GM21381 (cell line): ENCODE measurements around the gene ADGRF3.
A peak's percentile ranks its signal among the peaks of the same experiment; 100 is the strongest.
"Not testable (repeated sequence)": the region's sequence is repeated elsewhere in the genome, so short reads cannot be mapped to it uniquely, and the experiment has no call there.

Experiments used
- ATAC-seq: cut with Tn5 transposase; IDR thresholded peaks from one replicate; pipeline ENCODE4 v1.9.1; 2021; ENCODE audit warnings: mild to moderate bottlenecking, moderate library complexity; ENCODE audit not compliant: unreplicated experiment

The ADGRF3 gene

GRCh38 chr2:26352892-26353291 is 6.3 kb upstream of the ADGRF3 start:
- ATAC-seq, result no peak

DNA sequence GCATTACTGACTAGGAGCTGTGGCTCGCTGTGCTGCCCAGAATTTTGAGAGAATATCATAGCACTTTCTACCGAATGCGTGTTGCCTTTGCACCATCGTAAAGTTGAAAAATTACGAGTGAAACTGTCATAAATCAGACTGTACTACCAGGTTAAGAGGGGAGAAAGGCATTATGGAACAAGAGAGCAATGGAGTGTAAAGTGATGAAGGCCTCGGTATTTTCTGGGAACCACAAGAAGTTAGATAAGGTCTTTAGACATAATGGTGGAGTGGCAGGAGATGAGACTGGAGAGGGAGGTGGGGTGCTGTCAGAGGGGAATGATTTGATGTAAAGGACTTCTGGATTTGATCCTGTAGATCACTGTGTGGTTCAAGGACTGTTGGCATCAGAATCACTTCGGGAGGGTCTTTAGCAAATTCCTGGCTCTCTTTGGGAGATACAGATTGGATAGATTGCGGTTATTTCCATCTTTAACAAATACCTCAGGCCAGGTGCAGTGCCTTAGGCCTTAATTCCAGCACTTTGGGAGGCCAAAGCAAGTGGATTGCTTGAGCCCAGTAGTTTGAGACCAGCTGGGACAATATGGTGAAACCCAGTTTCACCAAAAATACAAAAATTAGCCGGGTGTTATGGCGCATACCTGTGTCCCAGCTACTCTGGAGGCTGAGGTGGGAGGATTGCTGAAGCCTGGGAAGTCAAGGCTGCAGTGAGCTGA is 4.9 kb upstream of the ADGRF3 start:
- no peak for ATAC-seq

DNA sequence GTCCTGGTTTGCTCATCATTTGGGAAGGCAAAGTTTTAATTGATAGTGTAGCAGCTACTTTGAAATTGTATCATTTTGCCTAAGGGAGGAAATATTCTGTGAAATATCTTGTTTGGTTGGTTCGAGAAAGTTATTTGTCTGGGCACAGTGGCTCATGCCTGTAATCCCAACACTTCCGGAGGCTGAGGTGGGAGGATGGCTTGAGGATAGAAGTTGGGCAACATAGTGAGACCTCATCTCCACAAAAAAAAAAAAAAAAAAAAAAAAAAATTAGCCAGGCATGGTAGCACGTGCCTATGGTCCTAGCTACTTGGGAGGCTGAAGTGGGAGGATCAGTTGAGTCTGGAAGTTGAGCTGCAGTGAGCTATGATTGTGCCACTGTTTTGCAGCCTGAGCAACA is 3.1 kb upstream of the ADGRF3 start:
- no peak for ATAC-seq

- ATAC-seq, result no peak
These were observed 787 bp upstream of the ADGRF3 start for GRCh38 chr2:26347286-26347865.

- peak; percentile 93 for ATAC-seq
These were observed 790 bp downstream of the ADGRF3 start, which contains the start of gene SELENOI for GRCh38 chr2:26345545-26346453. SELENOI (plus strand) TSS chr2:26346143; CDS start chr2:26346233, 90 bp downstream.

GRCh38 chr2:26345283-26345544 is 1.4 kb downstream of the ADGRF3 start:
- no peak for ATAC-seq

DNA sequence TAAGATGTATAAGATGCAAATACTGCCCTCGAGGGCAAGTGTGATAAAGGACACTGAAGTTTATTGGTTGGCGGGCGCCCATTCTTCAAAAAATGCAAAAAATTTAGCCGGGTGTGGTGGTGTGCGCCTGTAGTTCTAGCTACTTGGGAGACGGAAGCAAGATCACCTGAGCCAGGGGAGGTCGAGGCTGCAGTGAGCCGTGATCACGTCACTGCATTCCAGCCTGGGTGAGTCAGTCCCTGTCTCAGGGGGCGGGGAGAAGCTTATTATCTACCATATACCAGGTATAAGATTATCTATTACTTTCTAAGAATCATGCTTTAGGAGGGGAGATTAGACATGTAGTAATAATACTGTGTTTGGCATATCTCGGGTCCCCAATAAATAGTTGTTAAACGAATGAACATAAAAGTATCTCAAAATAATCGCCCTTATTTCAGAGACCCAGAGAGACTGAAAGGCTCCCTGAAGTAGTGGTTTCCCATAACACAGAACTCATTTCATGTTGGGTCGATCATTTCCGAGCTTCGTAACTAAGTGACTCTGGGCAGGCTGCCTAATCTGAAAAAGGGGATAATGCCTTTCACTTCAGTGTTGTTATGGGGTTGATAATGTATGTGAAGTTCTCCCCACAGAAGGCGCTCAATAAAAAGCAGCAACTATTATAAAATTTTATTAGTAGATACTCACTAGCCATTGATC is 1.9 kb downstream of the ADGRF3 start:
- no peak for ATAC-seq

- ATAC-seq, result no peak
These were observed 5.8 kb downstream of the ADGRF3 start for GRCh38 chr2:26340831-26341230.

- no peak for ATAC-seq
These were observed 9.3 kb downstream of the ADGRF3 start for GRCh38 chr2:26337298-26337697.

DNA sequence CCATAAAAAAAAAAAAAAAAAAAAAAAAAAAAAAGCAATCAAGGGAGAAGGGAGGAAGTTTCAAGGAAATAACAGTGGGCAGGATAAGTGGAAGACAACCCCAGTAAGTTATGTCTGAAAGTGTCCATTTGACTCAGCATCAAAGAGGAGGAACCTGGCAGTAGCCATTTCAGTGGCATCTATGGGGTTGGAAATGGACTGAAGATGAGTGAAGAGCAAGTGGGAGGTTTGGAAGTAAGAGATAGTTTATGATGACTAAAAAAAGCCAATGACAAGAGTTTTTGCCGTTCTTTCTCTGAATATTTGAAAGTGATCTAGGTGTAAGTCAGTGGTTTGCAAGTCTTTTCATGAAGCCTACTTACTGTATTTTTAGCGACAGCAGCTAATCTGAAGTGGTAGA is 9.9 kb downstream of the ADGRF3 start:
- ATAC-seq, result no peak

- ATAC-seq, result no peak
These were observed 11.4 kb downstream of the ADGRF3 start for GRCh38 chr2:26335231-26335630.

DNA sequence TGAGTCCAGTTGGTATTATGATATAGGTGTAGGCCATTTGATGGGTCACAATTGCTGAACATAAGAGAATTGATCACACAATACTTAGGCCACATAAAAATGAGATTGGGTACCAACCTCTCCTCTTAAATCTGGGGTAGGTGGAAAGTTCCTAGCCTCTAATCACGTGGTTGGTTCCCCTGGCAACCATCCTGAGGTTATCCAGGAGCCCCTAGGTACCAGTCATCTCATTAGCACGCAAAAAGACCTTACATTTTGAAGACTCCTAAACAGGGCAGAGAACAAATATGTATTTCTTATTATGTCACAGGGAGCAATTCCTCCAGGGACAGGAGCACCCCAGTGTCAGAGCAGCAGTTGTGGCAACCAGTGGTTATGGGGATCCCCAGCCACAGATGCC is 13.3 kb downstream of the ADGRF3 start:
- ATAC-seq, result no peak

DNA sequence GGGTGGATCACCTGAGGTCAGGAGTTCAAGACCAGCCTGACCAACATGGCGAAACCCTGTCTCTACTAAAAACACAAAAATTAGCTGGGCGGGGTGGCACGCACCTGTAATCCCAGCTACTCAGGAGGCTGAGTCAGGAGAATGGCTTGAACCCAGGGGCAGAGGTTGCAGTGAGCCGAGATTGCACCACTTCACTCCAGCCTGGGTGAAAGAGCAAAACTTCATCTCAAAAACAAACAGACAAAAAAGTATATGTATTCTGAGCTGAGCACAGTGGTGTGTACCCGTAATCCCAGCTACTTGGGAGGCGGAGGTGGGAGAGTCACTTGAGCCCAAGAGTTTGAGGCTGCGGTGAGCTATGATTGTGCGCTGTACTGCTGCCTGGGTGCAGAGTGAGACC is 15.3 kb downstream of the ADGRF3 start:
- ATAC-seq, result not testable (repeated sequence)

- ATAC-seq, result no peak
These were observed 16.0 kb downstream of the ADGRF3 start for GRCh38 chr2:26330604-26331003.

- ATAC-seq, result no peak
These were observed 16.5 kb downstream of the ADGRF3 start for GRCh38 chr2:26330114-26330549.

GRCh38 chr2:26329083-26329482 is 17.5 kb downstream of the ADGRF3 start:
- not testable (repeated sequence) for ATAC-seq

GRCh38 chr2:26327291-26328272 is 19.0 kb downstream of the ADGRF3 start:
- no peak for ATAC-seq

GRCh38 chr2:26326514-26326913 is 20.1 kb downstream of the ADGRF3 start:
- no peak for ATAC-seq

- no peak for ATAC-seq
These were observed 20.7 kb downstream of the ADGRF3 start for GRCh38 chr2:26325851-26326250.

DNA sequence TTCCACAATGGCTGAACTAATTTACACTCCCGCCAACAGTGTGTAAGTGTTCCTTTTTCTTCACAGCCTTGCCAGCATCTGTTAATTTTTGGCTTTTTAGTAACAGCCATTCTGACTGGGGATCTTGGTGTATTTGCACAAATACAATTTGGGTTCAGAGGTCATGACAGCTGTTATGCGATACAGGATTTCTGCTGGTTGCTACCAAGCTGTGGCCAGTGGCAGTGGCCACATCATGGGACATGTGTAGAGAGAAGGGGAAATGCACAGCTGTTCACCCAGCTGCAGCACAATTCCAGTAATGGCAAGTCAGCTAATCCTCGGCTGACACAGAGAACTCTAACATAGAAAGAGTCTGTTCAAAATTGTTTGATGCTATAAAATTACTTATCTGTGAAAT is 21.7 kb downstream of the ADGRF3 start:
- ATAC-seq, result no peak
